ENCODE measurements around the gene ABHD17C. TPM values are rescaled to one million over a fixed set of nuclear protein-coding genes. Genes with fewer than 3 reads are reported as not detected.

The ABHD17C gene
- total and polyA plus RNA-seq, 12 donors: 1.9 to 9.9 (median 5.3) TPM

GRCh38 chr15:80779658-80780415 is 84.7 kb downstream of the ABHD17C start:
- H3K9me3 ChIP-seq (replicated peaks in 1 of 3): no peaks in the 10 kb centered on the region
- peak overlapping the region in 1 of 4 donors; percentile 53 for H3K4me3 ChIP-seq
- H3K27ac ChIP-seq: no peak overlapping the region
- intact Hi-C loops (cut with DNase I): loop anchor here (2.0 to 10.0 kb wide), 7 partner anchors 118 to 325 kb away; no protein-coding TSS in a partner anchor
- 1 to 3% (median 1%) methylated on average over 16 to 45 of the region's 45 CpGs for WGBS, 4 donors
- H3K4me1 ChIP-seq (replicated peaks in 1 of 2): peaks cover 5 to 20% of the 10 kb centered on the region in 2 donors
- no peaks in the 10 kb centered on the region for H3K36me3 ChIP-seq (replicated peaks in 1 of 2)
- peaks cover 21% of the 10 kb centered on the region for H3K27me3 ChIP-seq
- no peak for DNase-seq
- TF ChIP-seq, protein P1, sequence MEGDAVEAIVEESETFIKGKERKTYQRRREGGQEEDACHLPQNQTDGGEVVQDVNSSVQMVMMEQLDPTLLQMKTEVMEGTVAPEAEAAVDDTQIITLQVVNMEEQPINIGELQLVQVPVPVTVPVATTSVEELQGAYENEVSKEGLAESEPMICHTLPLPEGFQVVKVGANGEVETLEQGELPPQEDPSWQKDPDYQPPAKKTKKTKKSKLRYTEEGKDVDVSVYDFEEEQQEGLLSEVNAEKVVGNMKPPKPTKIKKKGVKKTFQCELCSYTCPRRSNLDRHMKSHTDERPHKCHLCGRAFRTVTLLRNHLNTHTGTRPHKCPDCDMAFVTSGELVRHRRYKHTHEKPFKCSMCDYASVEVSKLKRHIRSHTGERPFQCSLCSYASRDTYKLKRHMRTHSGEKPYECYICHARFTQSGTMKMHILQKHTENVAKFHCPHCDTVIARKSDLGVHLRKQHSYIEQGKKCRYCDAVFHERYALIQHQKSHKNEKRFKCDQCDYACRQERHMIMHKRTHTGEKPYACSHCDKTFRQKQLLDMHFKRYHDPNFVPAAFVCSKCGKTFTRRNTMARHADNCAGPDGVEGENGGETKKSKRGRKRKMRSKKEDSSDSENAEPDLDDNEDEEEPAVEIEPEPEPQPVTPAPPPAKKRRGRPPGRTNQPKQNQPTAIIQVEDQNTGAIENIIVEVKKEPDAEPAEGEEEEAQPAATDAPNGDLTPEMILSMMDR (IDR thresholded peaks at IDR 0.05): no peak
- TF ChIP-seq POLR2A (IDR thresholded peaks at IDR 0.05): no peak

GRCh38 chr15:80780416-80781221 is 85.5 kb downstream of the ABHD17C start:
- no peak overlapping the region for H3K4me3 ChIP-seq
- 5 to 30% (median 5%) methylated on average over 5 to 40 of the region's 40 CpGs for WGBS, 4 donors
- intact Hi-C loops (cut with DNase I): loop anchor here in 1 of 2 donors (10.0 kb wide), 1 partner anchor 206 kb away; no protein-coding TSS in a partner anchor
- no peaks in the 10 kb centered on the region for H3K9me3 ChIP-seq (replicated peaks in 1 of 3)
- peak; percentile 22 to 52 (median 34) for DNase-seq
- H3K4me1 ChIP-seq (replicated peaks in 1 of 2): peaks cover 5 to 20% of the 10 kb centered on the region in 2 donors
- no peak for TF ChIP-seq POLR2A (IDR thresholded peaks at IDR 0.05)
- TF ChIP-seq, protein P1 (IDR thresholded peaks at IDR 0.05): no peak
- H3K36me3 ChIP-seq (replicated peaks in 1 of 2): no peaks in the 10 kb centered on the region
- H3K27me3 ChIP-seq: peaks cover 21% of the 10 kb centered on the region
- no peak overlapping the region for H3K27ac ChIP-seq

DNA sequence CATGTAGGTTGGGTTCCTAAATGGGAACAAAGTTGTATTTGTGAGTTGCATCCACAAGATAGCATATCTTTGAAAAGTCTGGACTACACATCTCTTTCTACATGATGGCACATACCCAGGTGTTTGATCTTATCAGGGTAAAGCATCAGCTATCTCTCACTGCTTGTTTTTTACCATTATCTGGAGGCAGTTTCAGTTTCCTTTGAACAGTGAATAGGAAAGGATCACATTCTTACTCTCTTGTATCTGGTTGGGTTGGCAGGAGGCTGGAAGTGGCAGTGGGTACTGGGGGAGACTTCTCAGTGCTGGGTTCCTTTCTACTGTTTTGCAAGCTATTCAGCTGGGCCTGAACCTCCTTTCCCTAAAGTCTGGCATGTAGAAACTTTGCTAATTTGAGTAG is 88.2 kb downstream of the ABHD17C start:
- no peak for TF ChIP-seq POLR2A (IDR thresholded peaks at IDR 0.05)
- TF ChIP-seq, protein P1 (IDR thresholded peaks at IDR 0.05): no peak
- peaks cover 5 to 20% of the 10 kb centered on the region in 2 donors for H3K4me1 ChIP-seq (replicated peaks in 1 of 2)
- no peak overlapping the region for H3K27ac ChIP-seq
- H3K27me3 ChIP-seq: peaks cover 27% of the 10 kb centered on the region
- H3K9me3 ChIP-seq (replicated peaks in 1 of 3): no peaks in the 10 kb centered on the region
- H3K36me3 ChIP-seq (replicated peaks in 1 of 2): no peaks in the 10 kb centered on the region
- no peak for DNase-seq
- H3K4me3 ChIP-seq: no peak overlapping the region
- intact Hi-C loops (cut with DNase I): loop anchor here in 1 of 2 donors (10.0 kb wide), 1 partner anchor 208 kb away; no protein-coding TSS in a partner anchor

DNA sequence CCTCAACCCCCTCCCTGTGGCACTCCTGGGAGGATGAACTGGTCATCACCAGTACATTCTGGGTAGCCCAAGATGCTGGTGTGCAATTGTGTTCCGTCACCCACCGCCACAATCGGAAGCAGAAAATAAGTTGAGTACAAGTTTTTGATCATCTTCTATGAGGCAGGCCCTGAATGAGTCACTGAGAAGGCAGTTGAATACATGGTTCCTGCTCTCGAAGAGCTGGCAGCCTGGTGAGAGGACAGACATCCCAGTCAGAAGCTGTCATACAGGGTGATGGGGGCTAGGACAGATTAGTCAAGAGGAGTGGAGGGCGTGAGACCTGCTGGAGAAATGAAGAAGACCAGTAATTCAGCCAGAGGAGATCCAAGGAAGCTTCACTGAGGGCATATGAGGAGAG is 90.2 kb downstream of the ABHD17C start:
- H3K4me1 ChIP-seq (replicated peaks in 1 of 2): peaks cover 0 to 2% of the 10 kb centered on the region in 2 donors
- no peaks in the 10 kb centered on the region for H3K9me3 ChIP-seq (replicated peaks in 1 of 3)
- no peak overlapping the region for H3K27ac ChIP-seq
- H3K36me3 ChIP-seq (replicated peaks in 1 of 2): no peaks in the 10 kb centered on the region
- 81 to 93% (median 92%) methylated on average over 5 of the region's 5 CpGs for WGBS, 4 donors
- TF ChIP-seq, protein P1 (IDR thresholded peaks at IDR 0.05): no peak
- no peak for TF ChIP-seq POLR2A (IDR thresholded peaks at IDR 0.05)
- H3K4me3 ChIP-seq: no peak overlapping the region
- DNase-seq: no peak
- intact Hi-C loops (cut with DNase I): loop anchor here in 1 of 2 donors (10.0 kb wide), 1 partner anchor 211 kb away; no protein-coding TSS in a partner anchor
- H3K27me3 ChIP-seq: peaks cover 15% of the 10 kb centered on the region

Data from adrenal gland (tissue), 12 donors.